Left lung (tissue), 10 donors: ENCODE data around the gene SRGAP2B. TPM values are rescaled to one million over a fixed set of nuclear protein-coding genes. Genes with fewer than 3 reads are reported as not detected.
"Not testable (repeated sequence)": the region's sequence is repeated elsewhere in the genome, so short reads cannot be mapped to it uniquely, and the experiment has no call there.

Experiments used
- ATAC-seq: fragments of 200-7000 bp; cut with Tn5 transposase; one replicate; pipeline ENCODE4 v1.9.1; 2020; ENCODE audit warnings: moderate library complexity
- DNase-seq, 4 donors: peaks; one replicate each; pipeline ENCODE4 v3.0.0-alpha.2; 2013 to 2020
- H3K27ac ChIP-seq, 2 donors: fragments of 200-600 bp; sonication (generic) in 1 of 2; one replicate each; pipeline versions ENCODE4 v1.5.0 to v1.8.0; 2020 to 2021
- H3K27me3 ChIP-seq, 2 donors: fragments of 200-600 bp; sonication (generic) in 1 of 2; one replicate each; pipeline versions ENCODE4 v1.5.0 to v1.8.0; 2020 to 2021
- H3K36me3 ChIP-seq, 2 donors: fragments of 200-600 bp; sonication (generic) in 1 of 2; one replicate each; pipeline versions ENCODE4 v1.5.0 to v1.8.0; 2020 to 2021
- H3K4me1 ChIP-seq, 2 donors: fragments of 200-600 bp; one replicate each; pipeline ENCODE4 v1.8.0; 2021
- H3K4me3 ChIP-seq, 2 donors: fragments of 200-600 bp; sonication (generic) in 1 of 2; one replicate each; pipeline versions ENCODE4 v1.5.0 to v1.8.0; 2020 to 2021; ENCODE audit warnings: mild to moderate bottlenecking in 1 of 2
- H3K9me3 ChIP-seq, 2 donors: fragments of 200-600 bp; sonication (generic) in 1 of 2; one replicate each; pipeline versions ENCODE4 v1.5.0 to v1.8.0; 2020 to 2021
- intact Hi-C, 2 donors: fragments of 100-400 bp; cut with DNase I; formaldehyde crosslinking; loops; one replicate each; pipeline versions ENCODE4 v1.11.2 to v1.14.2; 2022
- polyA plus RNA-seq, 6 donors: library from polyadenylated mRNA; unstranded; fragments of 120-200 nt; gene quantifications; one replicate each; pipeline ENCODE4 v1.2.1, GENCODE V29; 2013; ENCODE audit not compliant: insufficient read length in 6 of 6
- total RNA-seq, 2 donors: library from RNA; stranded (reverse); fragmentation: NEBNext Ultra II Directional; extraction: Animal tissue kit (Norgen Biotek cat#: 25700); gene quantifications; one replicate each; pipeline ENCODE4 v1.2.1, GENCODE V29; 2021
- donor health status: DM: no; HTN: yes; CAD: no.
- donor health status: DM: no; HTN: no; CAD: no.

SRGAP2B gene
- total and polyA plus RNA-seq, 8 donors, result 20.1 to 40.1 (median 30.8) TPM

- peak; percentile 70 for ATAC-seq
- H3K36me3 ChIP-seq, result not testable (repeated sequence)
These were observed 20.7 kb upstream of the SRGAP2B start for GRCh38 chr1:145115587-145116493.

GRCh38 chr1:145114560-145115057, 19.5 kb upstream of the SRGAP2B start:
- DNase-seq, H3K9me3 ChIP-seq, H3K27ac ChIP-seq, H3K27me3 ChIP-seq, H3K36me3 ChIP-seq, H3K4me1 ChIP-seq, H3K4me3 ChIP-seq, intact Hi-C loops: not testable (repeated sequence)
- peak; percentile 73 for ATAC-seq

More at GRCh38 chr1:145115587-145116493, 20.7 kb upstream of the SRGAP2B start:
- H3K27ac ChIP-seq, H3K4me1 ChIP-seq, H3K27me3 ChIP-seq, H3K4me3 ChIP-seq, DNase-seq, intact Hi-C loops, H3K9me3 ChIP-seq: not testable (repeated sequence)

GRCh38 chr1:145112703-145113102, 17.6 kb upstream of the SRGAP2B start:
- DNase-seq, ATAC-seq, H3K27ac ChIP-seq, H3K9me3 ChIP-seq, H3K27me3 ChIP-seq, H3K36me3 ChIP-seq, H3K4me1 ChIP-seq, intact Hi-C loops, H3K4me3 ChIP-seq: not testable (repeated sequence)

- ATAC-seq, H3K27me3 ChIP-seq, H3K36me3 ChIP-seq, intact Hi-C loops, DNase-seq, H3K4me3 ChIP-seq, H3K27ac ChIP-seq, H3K4me1 ChIP-seq, H3K9me3 ChIP-seq: not testable (repeated sequence)
These were observed 16.5 kb upstream of the SRGAP2B start for GRCh38 chr1:145111674-145112073.

- H3K27ac ChIP-seq, H3K9me3 ChIP-seq, H3K36me3 ChIP-seq, ATAC-seq, H3K27me3 ChIP-seq, H3K4me3 ChIP-seq, intact Hi-C loops, DNase-seq, H3K4me1 ChIP-seq: not testable (repeated sequence)
These were observed 8.2 kb upstream of the SRGAP2B start for GRCh38 chr1:145103294-145103693.

- intact Hi-C loops, H3K27ac ChIP-seq, H3K9me3 ChIP-seq, ATAC-seq, DNase-seq, H3K4me3 ChIP-seq, H3K4me1 ChIP-seq, H3K27me3 ChIP-seq, H3K36me3 ChIP-seq: not testable (repeated sequence)
These were observed 6.6 kb upstream of the SRGAP2B start for GRCh38 chr1:145101725-145102124.

- H3K27me3 ChIP-seq, intact Hi-C loops, H3K4me1 ChIP-seq, H3K36me3 ChIP-seq, H3K9me3 ChIP-seq: not testable (repeated sequence)
- H3K4me3 ChIP-seq, result peak overlapping the region; percentile 31 to 43
- ATAC-seq (peak; percentile 50), DNase-seq (peak in 2 of 4 donors; percentile 45)
- peak overlapping the region; percentile 65 to 66 for H3K27ac ChIP-seq
These were observed 395 bp downstream of the SRGAP2B start for GRCh38 chr1:145094655-145095211.

GRCh38 chr1:145093517-145094149, 1.5 kb downstream of the SRGAP2B start:
- peak in 3 of 4 donors; percentile 11 to 84 (median 80) for DNase-seq
- intact Hi-C loops, H3K9me3 ChIP-seq, H3K4me1 ChIP-seq, ATAC-seq, H3K36me3 ChIP-seq, H3K27me3 ChIP-seq: not testable (repeated sequence)
- H3K4me3 ChIP-seq, result peak overlapping the region; percentile 37 to 45
- H3K27ac ChIP-seq, result peak overlapping the region; percentile 66 to 75

- intact Hi-C loops, H3K36me3 ChIP-seq, DNase-seq, H3K27ac ChIP-seq, H3K4me3 ChIP-seq, ATAC-seq, H3K4me1 ChIP-seq, H3K9me3 ChIP-seq, H3K27me3 ChIP-seq: not testable (repeated sequence)
These were observed 12.5 kb downstream of the SRGAP2B start for GRCh38 chr1:145082483-145083255.

GRCh38 chr1:145080193-145080592, 14.9 kb downstream of the SRGAP2B start:
- H3K36me3 ChIP-seq, H3K27ac ChIP-seq, H3K4me3 ChIP-seq, intact Hi-C loops, H3K27me3 ChIP-seq, H3K9me3 ChIP-seq, H3K4me1 ChIP-seq, ATAC-seq, DNase-seq: not testable (repeated sequence)

GRCh38 chr1:145079737-145080136, 15.4 kb downstream of the SRGAP2B start:
- intact Hi-C loops, H3K4me3 ChIP-seq, H3K9me3 ChIP-seq, H3K27me3 ChIP-seq, DNase-seq, H3K4me1 ChIP-seq, H3K27ac ChIP-seq, H3K36me3 ChIP-seq: not testable (repeated sequence)
- peak; percentile 26 for ATAC-seq

GRCh38 chr1:145078787-145079370, 16.2 kb downstream of the SRGAP2B start:
- H3K9me3 ChIP-seq, H3K4me1 ChIP-seq, H3K4me3 ChIP-seq, H3K27ac ChIP-seq, H3K27me3 ChIP-seq, intact Hi-C loops, H3K36me3 ChIP-seq, DNase-seq: not testable (repeated sequence)
- ATAC-seq, result peak; percentile 36
